HG03575 (cell line): ENCODE data around the gene SPTBN2.
"Not testable (repeated sequence)": the region's sequence is repeated elsewhere in the genome, so short reads cannot be mapped to it uniquely, and the experiment has no call there.

Source experiments
- ATAC-seq: cut with Tn5 transposase; IDR thresholded peaks from one replicate; pipeline ENCODE4 v1.9.1; 2021; ENCODE audit not compliant: unreplicated experiment, insufficient number of reproducible peaks, low FRiP score; ENCODE audit errors: extremely low read depth

Gene SPTBN2

GRCh38 chr11:66659763-66660162, 69.3 kb downstream of the SPTBN2 start:
- ATAC-seq, result no peak

DNA sequence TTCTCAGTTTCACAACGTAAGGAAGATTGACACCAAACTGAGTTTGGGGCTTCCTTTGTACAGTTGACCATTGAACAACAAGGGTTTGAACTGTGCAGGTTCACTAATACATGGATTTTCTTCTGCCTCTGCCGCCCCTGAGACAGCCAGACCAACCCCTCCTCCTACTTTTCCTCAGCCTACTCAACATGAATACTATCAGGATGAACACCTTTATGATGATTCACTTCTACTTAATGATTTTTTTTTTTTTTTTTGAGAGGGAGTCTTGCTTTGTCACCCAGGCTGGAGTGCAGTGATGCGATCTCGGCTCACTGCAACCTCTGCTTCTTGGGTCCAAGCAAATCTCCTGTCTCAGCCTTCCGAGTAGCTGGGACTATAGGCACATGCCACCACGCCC, 75.9 kb downstream of the SPTBN2 start:
- ATAC-seq, result no peak

DNA sequence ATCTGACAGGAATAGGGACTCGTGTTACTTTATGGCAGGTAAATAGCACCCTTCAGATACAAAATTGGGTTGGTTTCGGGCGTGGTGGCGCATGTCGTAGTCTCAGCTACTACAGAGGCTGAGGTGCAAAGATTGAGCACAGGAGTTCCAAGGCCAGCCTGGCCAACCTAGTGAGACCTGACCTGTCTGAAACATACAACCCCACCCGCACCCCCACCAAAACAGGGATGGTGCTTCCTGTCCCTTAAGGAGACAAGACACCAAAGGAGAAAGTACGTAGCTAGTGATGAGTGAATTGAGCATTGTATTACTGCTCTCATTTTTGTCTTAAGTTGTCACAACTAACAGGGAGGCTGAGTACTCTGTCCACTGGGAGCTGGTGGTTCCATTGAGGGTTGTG, 76.4 kb downstream of the SPTBN2 start:
- ATAC-seq, result no peak

DNA sequence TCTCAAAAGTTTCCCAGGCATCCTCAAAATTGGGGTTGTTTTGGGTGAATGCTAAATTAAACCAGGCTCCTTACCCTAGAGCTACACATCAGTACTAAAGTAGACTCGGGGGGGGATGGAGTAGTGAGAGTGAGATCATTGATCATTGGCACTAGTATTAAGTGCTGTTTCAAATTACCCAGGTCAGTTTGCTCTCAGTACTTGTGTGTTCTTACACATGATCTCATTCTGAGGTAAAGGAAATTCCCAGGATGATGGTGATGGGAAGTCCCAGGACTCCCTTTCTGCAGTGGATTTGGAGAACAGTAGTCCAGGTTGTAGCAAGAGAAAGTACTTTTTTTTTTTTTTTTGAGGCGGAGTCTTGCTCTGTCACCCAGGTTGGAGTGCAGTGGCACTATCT, 78.0 kb downstream of the SPTBN2 start:
- ATAC-seq, result no peak

GRCh38 chr11:66649903-66650302, 79.1 kb downstream of the SPTBN2 start:
- ATAC-seq, result no peak

DNA sequence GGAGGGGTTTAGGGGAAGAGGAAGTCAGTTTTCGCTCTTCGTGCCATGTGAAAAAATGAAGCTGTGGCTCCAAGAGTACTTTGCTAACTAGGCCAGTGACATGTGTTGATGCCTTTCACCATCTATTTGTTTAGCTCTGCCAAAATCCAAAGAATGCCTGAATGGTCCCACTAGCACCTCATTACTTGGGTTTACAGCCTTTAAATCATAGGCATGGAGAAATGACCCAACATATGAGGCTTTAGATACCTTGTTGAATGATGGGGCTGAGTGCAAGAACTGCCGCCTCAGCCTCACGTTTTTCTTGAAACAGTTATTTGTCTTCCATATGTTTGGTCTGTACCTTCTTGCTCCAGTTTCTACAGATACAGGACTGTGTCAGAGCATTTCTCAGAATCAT, 82.2 kb downstream of the SPTBN2 start:
- no peak for ATAC-seq

DNA sequence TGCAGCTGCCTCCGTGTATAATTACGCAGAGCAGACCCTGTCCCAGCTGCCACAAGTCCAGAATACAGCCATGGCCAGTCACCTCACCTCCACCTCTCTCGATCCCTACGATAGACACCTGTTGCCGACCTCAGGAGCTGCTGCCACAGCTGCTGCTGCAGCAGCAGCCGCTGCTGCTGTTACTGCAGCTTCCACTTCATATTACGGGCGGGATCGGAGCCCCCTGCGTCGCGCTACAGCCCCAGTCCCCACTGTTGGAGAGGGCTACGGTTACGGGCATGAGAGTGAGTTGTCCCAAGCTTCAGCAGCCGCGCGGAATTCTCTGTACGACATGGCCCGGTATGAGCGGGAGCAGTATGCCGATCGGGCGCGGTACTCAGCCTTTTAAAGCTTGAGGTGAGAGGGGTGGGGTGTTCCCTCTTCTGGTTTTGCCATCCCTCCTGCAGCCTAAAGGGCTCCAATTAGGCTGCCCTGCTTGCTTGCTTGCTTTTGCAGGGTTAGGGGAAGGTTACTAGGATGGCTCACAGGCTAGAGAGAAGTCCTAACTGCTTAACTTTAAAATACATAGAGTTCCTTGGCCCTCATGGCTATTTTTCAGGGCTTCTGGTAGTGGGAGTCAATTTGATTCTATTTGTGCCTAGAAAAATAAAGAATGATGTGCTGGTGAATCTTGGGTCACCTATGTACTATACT, 85.1 kb downstream of the SPTBN2 start:
- no peak for ATAC-seq

- ATAC-seq, result no peak
Measured at GRCh38 chr11:66641834-66642233, 87.2 kb downstream of the SPTBN2 start.

GRCh38 chr11:66639814-66640340, 89.1 kb downstream of the SPTBN2 start:
- ATAC-seq, result not testable (repeated sequence)

- no peak for ATAC-seq
Measured at GRCh38 chr11:66639066-66639813, 89.8 kb downstream of the SPTBN2 start.

GRCh38 chr11:66638177-66639065, 90.6 kb downstream of the SPTBN2 start, which contains the start of gene RBM4:
RBM4 (plus strand) TSS chr11:66638703; CDS start chr11:66639712, 1,009 bp downstream.
- ATAC-seq, result peak; percentile 75

- no peak for ATAC-seq
Measured at GRCh38 chr11:66637557-66638176, 91.3 kb downstream of the SPTBN2 start.

- no peak for ATAC-seq
Measured at GRCh38 chr11:66636411-66636810, 92.6 kb downstream of the SPTBN2 start.
